Activated naive CD4-positive, alpha-beta T cell treated with anti-CD3 and anti-CD28 coated beads, Interleukin-2, amount 50 U/mL, for 24 hours (primary cell): ENCODE results near the gene SEC14L3.

Experiments
- H3K27ac Mint-ChIP-seq: one replicate; pipeline ENCODE4 v1.8.0; 2021; ENCODE audit warnings: mild to moderate bottlenecking, mixed read lengths
- H3K27me3 Mint-ChIP-seq: one replicate; pipeline ENCODE4 v1.8.0; 2021; ENCODE audit warnings: mixed read lengths
- H3K36me3 Mint-ChIP-seq: one replicate; pipeline ENCODE4 v1.8.0; 2021; ENCODE audit warnings: mixed read lengths
- H3K4me1 Mint-ChIP-seq: one replicate; pipeline ENCODE4 v1.8.0; 2021; ENCODE audit warnings: mixed read lengths
- H3K4me3 Mint-ChIP-seq: one replicate; pipeline ENCODE4 v1.8.0; 2021; ENCODE audit warnings: mild to moderate bottlenecking, mixed read lengths
- H3K9me3 Mint-ChIP-seq: one replicate; pipeline ENCODE4 v1.8.0; 2021; ENCODE audit warnings: mixed read lengths

Gene SEC14L3

GRCh38 chr22:30439226-30439625, 32.6 kb downstream of the SEC14L3 start:
- Mint-ChIP-seq H3K36me3 (peaks cover 16% of the 10 kb centered on the region), H3K27me3 (peaks cover 15% of the 10 kb centered on the region)

GRCh38 chr22:30438559-30438958, 33.3 kb downstream of the SEC14L3 start:
- Mint-ChIP-seq H3K27me3 (peaks cover 13% of the 10 kb centered on the region), H3K36me3 (peaks cover 16% of the 10 kb centered on the region), H3K9me3 (peaks cover 5% of the 10 kb centered on the region), H3K4me1 (peaks cover 33% of the 10 kb centered on the region), H3K4me3 (no peak overlapping the region), H3K27ac (no peak overlapping the region)

More at GRCh38 chr22:30439226-30439625, 32.6 kb downstream of the SEC14L3 start:
- Mint-ChIP-seq H3K9me3 (peaks cover 5% of the 10 kb centered on the region), H3K27ac (no peak overlapping the region), H3K4me3 (no peak overlapping the region), H3K4me1 (peaks cover 33% of the 10 kb centered on the region)

GRCh38 chr22:30436196-30436595, 35.6 kb downstream of the SEC14L3 start:
- Mint-ChIP-seq H3K4me1 (peaks cover 20% of the 10 kb centered on the region), H3K36me3 (peaks cover 13% of the 10 kb centered on the region), H3K9me3 (peaks cover 5% of the 10 kb centered on the region), H3K27ac (peak overlapping the region; percentile 87), H3K4me3 (peak overlapping the region; percentile 85), H3K27me3 (peaks cover 9% of the 10 kb centered on the region)

GRCh38 chr22:30435674-30436126, 36.1 kb downstream of the SEC14L3 start:
- H3K4me3 Mint-ChIP-seq: peak overlapping the region; percentile 85
- peaks cover 5% of the 10 kb centered on the region for H3K27me3 Mint-ChIP-seq
- H3K27ac Mint-ChIP-seq: peak overlapping the region; percentile 87
- H3K4me1 Mint-ChIP-seq: peaks cover 20% of the 10 kb centered on the region
- H3K36me3 Mint-ChIP-seq: peaks cover 13% of the 10 kb centered on the region
- H3K9me3 Mint-ChIP-seq: peaks cover 5% of the 10 kb centered on the region

DNA sequence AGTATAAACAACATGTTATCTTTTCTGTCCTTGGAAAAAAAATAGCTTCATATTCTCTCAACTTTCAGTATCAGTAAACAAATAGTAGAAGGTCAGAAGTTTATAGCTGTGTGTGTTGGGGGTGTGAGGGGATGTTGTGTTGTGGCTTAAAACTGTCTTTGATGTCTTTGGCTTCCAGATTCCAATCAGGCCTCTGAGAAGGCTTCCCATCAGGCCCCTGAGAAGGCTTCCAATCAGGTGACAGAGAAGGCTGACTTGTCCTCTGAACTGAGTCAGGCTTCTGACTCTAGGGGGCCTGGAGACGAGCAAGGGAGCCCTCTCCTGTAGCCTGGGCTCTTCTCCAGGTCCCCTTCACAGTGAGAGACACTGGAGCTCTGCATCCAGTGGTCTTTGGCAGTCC, 37.0 kb downstream of the SEC14L3 start:
- H3K4me1 Mint-ChIP-seq: peaks cover 20% of the 10 kb centered on the region
- peaks cover 5% of the 10 kb centered on the region for H3K9me3 Mint-ChIP-seq
- peak overlapping the region; percentile 47 for H3K4me3 Mint-ChIP-seq
- H3K27ac Mint-ChIP-seq: peak overlapping the region; percentile 72
- H3K27me3 Mint-ChIP-seq: peaks cover 1% of the 10 kb centered on the region
- peaks cover 13% of the 10 kb centered on the region for H3K36me3 Mint-ChIP-seq

GRCh38 chr22:30433773-30434172, 38.0 kb downstream of the SEC14L3 start:
- Mint-ChIP-seq H3K4me1 (peaks cover 20% of the 10 kb centered on the region), H3K4me3 (no peak overlapping the region), H3K9me3 (peaks cover 5% of the 10 kb centered on the region), H3K27me3 (no peaks in the 10 kb centered on the region), H3K27ac (no peak overlapping the region), H3K36me3 (peaks cover 13% of the 10 kb centered on the region)

GRCh38 chr22:30433227-30433626, 38.6 kb downstream of the SEC14L3 start:
- peaks cover 13% of the 10 kb centered on the region for H3K36me3 Mint-ChIP-seq
- H3K4me3 Mint-ChIP-seq: no peak overlapping the region
- peaks cover 5% of the 10 kb centered on the region for H3K9me3 Mint-ChIP-seq
- no peaks in the 10 kb centered on the region for H3K27me3 Mint-ChIP-seq
- no peak overlapping the region for H3K27ac Mint-ChIP-seq
- H3K4me1 Mint-ChIP-seq: peaks cover 20% of the 10 kb centered on the region

- Mint-ChIP-seq H3K4me1 (peaks cover 20% of the 10 kb centered on the region), H3K4me3 (no peak overlapping the region), H3K27me3 (no peaks in the 10 kb centered on the region), H3K9me3 (peaks cover 5% of the 10 kb centered on the region), H3K27ac (no peak overlapping the region), H3K36me3 (peaks cover 16% of the 10 kb centered on the region)
Measured at GRCh38 chr22:30432520-30432919, 39.3 kb downstream of the SEC14L3 start.

DNA sequence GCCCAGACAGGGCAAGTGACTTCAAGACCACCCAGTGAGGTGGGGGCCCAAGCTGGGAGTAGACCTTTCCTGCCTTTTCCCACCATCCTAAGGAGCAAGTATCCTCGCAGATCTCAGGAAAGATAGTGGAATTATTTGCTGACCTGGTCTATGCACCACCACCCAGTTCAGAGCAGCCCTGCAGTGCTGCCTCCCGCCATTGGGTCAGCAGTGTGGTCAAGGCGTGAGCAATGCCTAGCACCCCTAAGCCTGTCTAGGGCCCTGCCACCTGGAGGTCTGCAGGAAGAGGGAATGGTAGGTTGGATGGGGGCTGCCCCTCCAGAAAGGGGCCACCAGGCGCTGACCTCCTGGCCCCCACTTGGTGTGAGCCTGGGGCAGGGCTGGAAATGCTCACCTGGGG, 39.7 kb downstream of the SEC14L3 start:
- Mint-ChIP-seq H3K36me3 (peaks cover 15% of the 10 kb centered on the region), H3K27ac (no peak overlapping the region), H3K27me3 (no peaks in the 10 kb centered on the region), H3K4me3 (no peak overlapping the region), H3K9me3 (peaks cover 4% of the 10 kb centered on the region), H3K4me1 (peaks cover 24% of the 10 kb centered on the region)

DNA sequence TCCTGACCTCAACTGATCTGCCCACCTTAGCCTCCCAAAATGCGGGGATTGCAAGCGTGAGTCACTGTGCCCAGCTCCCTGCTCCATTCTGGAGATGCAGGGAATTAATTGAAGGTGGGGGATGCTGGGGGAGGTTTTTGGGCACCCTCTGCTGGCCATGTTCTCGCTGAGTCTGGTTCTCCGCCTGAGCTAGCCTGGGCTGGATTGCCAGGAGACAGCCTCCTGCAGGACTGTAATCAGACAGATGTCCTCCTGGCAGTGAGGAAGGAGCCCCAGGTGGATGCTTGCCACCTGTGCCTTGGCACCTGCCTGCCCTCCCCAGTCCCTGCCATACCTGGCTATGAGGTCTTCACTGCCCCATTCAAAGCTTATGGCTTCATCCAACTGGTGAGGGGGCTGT, 40.9 kb downstream of the SEC14L3 start:
- Mint-ChIP-seq H3K27me3 (no peaks in the 10 kb centered on the region), H3K4me1 (peaks cover 31% of the 10 kb centered on the region), H3K27ac (no peak overlapping the region), H3K9me3 (no peaks in the 10 kb centered on the region), H3K36me3 (peaks cover 14% of the 10 kb centered on the region), H3K4me3 (no peak overlapping the region)

DNA sequence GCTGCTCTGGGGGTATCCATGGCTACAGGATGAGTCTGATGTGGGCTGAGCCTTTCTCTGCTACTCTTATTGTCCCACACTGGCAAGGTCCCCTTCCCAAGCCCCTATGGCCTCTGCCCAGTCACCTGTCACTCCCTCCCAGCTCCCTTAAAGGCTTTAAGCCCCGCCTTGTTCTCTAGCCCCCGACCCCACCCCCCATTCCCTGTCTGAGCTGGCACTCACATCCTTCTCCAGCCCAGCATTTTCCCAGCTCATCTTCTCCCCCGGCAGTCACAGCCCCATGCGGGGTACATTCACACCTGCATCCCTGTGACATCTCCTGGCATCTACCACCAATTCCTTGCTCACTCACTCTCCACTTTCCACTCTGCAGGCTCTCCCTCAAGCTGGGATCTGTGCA, 41.9 kb downstream of the SEC14L3 start:
- H3K4me1 Mint-ChIP-seq: peaks cover 28% of the 10 kb centered on the region
- H3K27me3 Mint-ChIP-seq: no peaks in the 10 kb centered on the region
- no peaks in the 10 kb centered on the region for H3K9me3 Mint-ChIP-seq
- peaks cover 5% of the 10 kb centered on the region for H3K36me3 Mint-ChIP-seq
- no peak overlapping the region for H3K27ac Mint-ChIP-seq
- H3K4me3 Mint-ChIP-seq: no peak overlapping the region

- H3K27ac Mint-ChIP-seq: peak overlapping the region; percentile 41
- peaks cover 34% of the 10 kb centered on the region for H3K4me1 Mint-ChIP-seq
- H3K9me3 Mint-ChIP-seq: no peaks in the 10 kb centered on the region
- H3K27me3 Mint-ChIP-seq: no peaks in the 10 kb centered on the region
- peak overlapping the region; percentile 39 for H3K4me3 Mint-ChIP-seq
- peaks cover 2% of the 10 kb centered on the region for H3K36me3 Mint-ChIP-seq
Measured at GRCh38 chr22:30427871-30428270, 43.9 kb downstream of the SEC14L3 start.

- Mint-ChIP-seq H3K4me1 (peaks cover 46% of the 10 kb centered on the region), H3K27ac (peak overlapping the region; percentile 94), H3K27me3 (no peaks in the 10 kb centered on the region), H3K9me3 (no peaks in the 10 kb centered on the region), H3K4me3 (peak overlapping the region; percentile 98), H3K36me3 (peaks cover 7% of the 10 kb centered on the region)
Measured at GRCh38 chr22:30426388-30427353, 45.1 kb downstream of the SEC14L3 start.

- peak within 1 kb of the TSS; percentile 98 for H3K4me3 Mint-ChIP-seq
Measured at GRCh38 chr22:30425616-30426387, 46.0 kb downstream of the SEC14L3 start, which contains the start of gene MTFP1. Gene MTFP1, plus strand, starts transcription at chr22:30425768. Its CDS starts 112 bp downstream, at chr22:30425880.

GRCh38 chr22:30425327-30425615, 46.5 kb downstream of the SEC14L3 start:
- Mint-ChIP-seq H3K27ac (peak overlapping the region; percentile 94), H3K36me3 (peaks cover 9% of the 10 kb centered on the region), H3K27me3 (no peaks in the 10 kb centered on the region), H3K4me1 (peaks cover 60% of the 10 kb centered on the region), H3K9me3 (no peaks in the 10 kb centered on the region), H3K4me3 (peak overlapping the region; percentile 98)

More at GRCh38 chr22:30425616-30426387, 46.0 kb downstream of the SEC14L3 start, which contains the start of gene MTFP1:
- Mint-ChIP-seq H3K27ac (peak within 1 kb of the TSS; percentile 99), H3K4me1 (peaks cover 55% of the 10 kb centered on the region), H3K27me3 (no peaks in the 10 kb centered on the region), H3K9me3 (no peaks in the 10 kb centered on the region), H3K36me3 (peaks cover 7% of the 10 kb centered on the region)
